IMR-90 (cell line): Measurements from ENCODE around the gene FMN2. TPM values are rescaled to one million over a fixed set of nuclear protein-coding genes. Genes with fewer than 3 reads are reported as not detected.
A peak's percentile ranks its signal among the peaks of the same experiment; 100 is the strongest.

Experiments
- ATAC-seq: fragments of 200-7000 bp; cut with Tn5 transposase; 2 replicates; pipeline ENCODE4 v1.9.1; 2020; ENCODE audit warnings: low read depth, mild to moderate bottlenecking, moderate library complexity
- BruUV-seq: library from RNA; stranded (reverse); fragments of 400-500 nt; replicated peaks from 2 replicates; lab custom pipeline; 2021; lab: Mats Ljungman, UMichigan
- CTCF ChIA-PET: fragments of 300-600 bp; formaldehyde crosslinking; extraction: SDS; loops from one replicate; lab custom pipeline; 2021; ENCODE audit warnings: antibody characterized with exemption; lab: Yijun Ruan, JAX
- POLR2A ChIA-PET: fragments of 300-600 bp; sonication (Branson Sonifier 250); formaldehyde crosslinking; loops from one replicate; lab custom pipeline; 2022; ENCODE audit warnings: antibody characterized with exemption; ENCODE audit not compliant: unreplicated experiment; lab: Charles Lee
- DNase-seq: peaks from one replicate; pipeline ENCODE4 v3.0.0; 2013
- H2AFZ ChIP-seq: replicated peaks from 2 replicates; pipeline ENCODE3; 2013; ENCODE audit warnings: low read length, mild to moderate bottlenecking; ENCODE audit not compliant: poor library complexity
- H2AK5ac ChIP-seq: 2 replicates; pipeline ENCODE4 v1.6.1; 2013; ENCODE audit warnings: low read depth, low read length, inconsistent platforms
- H2AK9ac ChIP-seq: replicated peaks from 2 replicates; pipeline ENCODE3; 2013; ENCODE audit warnings: mild to moderate bottlenecking, low read depth, low read length, moderate library complexity; ENCODE audit not compliant: poor library complexity
- H2BK120ac ChIP-seq: 2 replicates; pipeline ENCODE4 v1.6.1; 2013; ENCODE audit warnings: low read depth, low read length, inconsistent platforms
- H2BK15ac ChIP-seq: 3 replicates; pipeline ENCODE4 v1.6.1; 2013; ENCODE audit warnings: low read depth, low read length, inconsistent platforms
- H2BK20ac ChIP-seq: 2 replicates; pipeline ENCODE4 v1.6.1; 2013; ENCODE audit warnings: low read depth, mild to moderate bottlenecking, inconsistent platforms, low read length, moderate library complexity
- H2BK5ac ChIP-seq: 2 replicates; pipeline ENCODE4 v1.6.1; 2013; ENCODE audit warnings: mild to moderate bottlenecking, low read depth, low read length, inconsistent platforms; ENCODE audit not compliant: poor library complexity, severe bottlenecking
- H3K14ac ChIP-seq: replicated peaks from 2 replicates; pipeline ENCODE4 v1.6.1; 2013; ENCODE audit warnings: low read depth, low read length, inconsistent platforms
- H3K18ac ChIP-seq: 2 replicates; pipeline ENCODE4 v1.6.1; 2013; ENCODE audit warnings: low read depth, low read length, control low read depth
- H3K23ac ChIP-seq: 2 replicates; pipeline ENCODE4 v1.6.1; 2013; ENCODE audit warnings: low read depth, low read length, inconsistent platforms
- H3K27ac ChIP-seq: 2 replicates; pipeline ENCODE4 v1.5.1; 2013; ENCODE audit warnings: mild to moderate bottlenecking, control low read depth, low read length; ENCODE audit not compliant: insufficient read depth
- H3K27me3 ChIP-seq: 2 replicates; pipeline ENCODE4 v1.6.1; 2013; ENCODE audit warnings: low read length; ENCODE audit not compliant: control insufficient read depth, insufficient read depth
- H3K36me3 ChIP-seq: 2 replicates; pipeline ENCODE4 v1.6.1; 2013; ENCODE audit warnings: low read length, mixed read lengths; ENCODE audit not compliant: control insufficient read depth, insufficient read depth
- H3K4ac ChIP-seq: 2 replicates; pipeline ENCODE4 v1.6.1; 2013; ENCODE audit warnings: low read depth, low read length, inconsistent platforms
- H3K4me1 ChIP-seq: 2 replicates; pipeline ENCODE4 v1.6.1; 2013; ENCODE audit warnings: low read length, mixed read lengths; ENCODE audit not compliant: control insufficient read depth, insufficient read depth
- H3K4me2 ChIP-seq: 2 replicates; pipeline ENCODE4 v1.6.1; 2013; ENCODE audit warnings: low read depth, mild to moderate bottlenecking, control low read depth, low read length, moderate library complexity
- H3K4me3 ChIP-seq: 2 replicates; pipeline ENCODE4 v1.5.1; 2013; ENCODE audit warnings: low read depth, mild to moderate bottlenecking, control low read depth, low read length, moderate library complexity; ENCODE audit not compliant: insufficient read depth
- H3K56ac ChIP-seq: 2 replicates; pipeline ENCODE4 v1.6.1; 2013; ENCODE audit warnings: low read length, inconsistent platforms; ENCODE audit not compliant: insufficient read depth; ENCODE audit errors: extremely low read depth
- H3K79me1 ChIP-seq, 2 experiments: 2 replicates each; pipeline ENCODE4 v1.6.1; 2013; ENCODE audit warnings: low read length in 2 of 2, inconsistent platforms in 1 of 2, low read depth in 1 of 2
- H3K9ac ChIP-seq: 2 replicates; pipeline ENCODE4 v1.6.1; 2013; ENCODE audit warnings: low read depth, low read length, control low read depth
- H3K9me1 ChIP-seq: 2 replicates; pipeline ENCODE4 v1.6.1; 2013; ENCODE audit warnings: low read length, inconsistent platforms; ENCODE audit not compliant: insufficient read depth
- H3K9me3 ChIP-seq: 2 replicates; pipeline ENCODE4 v1.6.1; 2013; ENCODE audit warnings: low read length; ENCODE audit not compliant: control insufficient read depth, insufficient read depth
- H4K20me1 ChIP-seq: 2 replicates; pipeline ENCODE4 v1.6.1; 2013; ENCODE audit warnings: low read length, inconsistent platforms; ENCODE audit not compliant: insufficient read depth
- H4K5ac ChIP-seq: 2 replicates; pipeline ENCODE4 v1.6.1; 2013; ENCODE audit warnings: mild to moderate bottlenecking, low read depth, low read length, control low read depth
- H4K8ac ChIP-seq, 2 experiments: 2 replicates each; pipeline ENCODE4 v1.6.1; 2013; ENCODE audit warnings: low read depth in 2 of 2, low read length in 2 of 2, control low read depth in 1 of 2, inconsistent platforms in 1 of 2
- H4K91ac ChIP-seq: 2 replicates; pipeline ENCODE4 v1.6.1; 2013; ENCODE audit warnings: low read depth, low read length, inconsistent platforms; ENCODE audit not compliant: insufficient read depth
- BHLHE40 ChIP-seq: fragments of 150-350 bp; IDR thresholded peaks from 2 replicates; pipeline ENCODE4 v1.6.1; 2016; ENCODE audit warnings: mild to moderate bottlenecking, low read depth, low read length
- CEBPB ChIP-seq: IDR thresholded peaks from 2 replicates; pipeline ENCODE4 v1.6.1; 2012; ENCODE audit warnings: low read depth, low read length, improper control_type of control experiment
- CHD1 ChIP-seq: IDR thresholded peaks from 2 replicates; pipeline ENCODE4 v1.6.1; 2012; ENCODE audit warnings: low read depth, low read length, improper control_type of control experiment
- CTCF ChIP-seq: conservative IDR thresholded peaks from 2 replicates; pipeline ENCODE4 v1.5.1; 2012; ENCODE audit warnings: mild to moderate bottlenecking, low read depth, low read length, improper control_type of control experiment
- FOS ChIP-seq: fragments of 150-350 bp; IDR thresholded peaks from 2 replicates; pipeline ENCODE4 v1.6.1; 2016; ENCODE audit warnings: low read depth, low read length
- MAFK ChIP-seq: IDR thresholded peaks from 2 replicates; pipeline ENCODE4 v1.6.1; 2012; ENCODE audit warnings: low read depth, low read length, improper control_type of control experiment
- NFE2L2 ChIP-seq: fragments of 150-350 bp; IDR thresholded peaks from 2 replicates; pipeline ENCODE4 v1.6.1; 2016; ENCODE audit warnings: low read depth, mild to moderate bottlenecking, low read length
- POLR2A ChIP-seq: IDR thresholded peaks from 2 replicates; pipeline ENCODE4 v1.6.1; 2012; ENCODE audit warnings: mild to moderate bottlenecking, low read depth, low read length
- RAD21 ChIP-seq: IDR thresholded peaks from 2 replicates; pipeline ENCODE4 v1.6.1; 2012; ENCODE audit warnings: low read length, improper control_type of control experiment
- RFX5 ChIP-seq: IDR thresholded peaks from 2 replicates; pipeline ENCODE4 v1.8.0; 2012; ENCODE audit warnings: low read depth, mild to moderate bottlenecking, low read length, moderate library complexity
- SMC3 ChIP-seq: fragments of 150-350 bp; IDR thresholded peaks from 2 replicates; pipeline ENCODE4 v1.6.1; 2016; ENCODE audit warnings: low read depth, mild to moderate bottlenecking, antibody characterized with exemption, low read length, moderate library complexity
- WGBS, 2 experiments: methylation state at CpG; one replicate each; pipeline versions ENCODE4 v1.1.5 to v1.1.7; 2013; ENCODE audit warnings: missing lambda C conversion rate in 2 of 2; ENCODE audit not compliant: insufficient read length in 1 of 2; ENCODE audit errors: extremely low coverage in 2 of 2; 5-methylcytosine and 5-hydroxymethylcytosine counted together
- dilution Hi-C: fragments of 300-500 bp; cut with HindIII; formaldehyde crosslinking; loops from one replicate; pipeline ENCODE4 v1.14.3; 2018; ENCODE audit warnings: low sequenced_read_pairs; ENCODE audit not compliant: unreplicated experiment
- in situ Hi-C: fragments of 300-500 bp; cut with MboI; formaldehyde crosslinking; loops from 3 replicates; pipeline ENCODE4 v1.14.3; 2019; ENCODE audit warnings: low sequenced_read_pairs, inconsistent platforms, mixed read lengths
- intact Hi-C: fragments of 100-400 bp; cut with micrococcal nuclease; formaldehyde crosslinking; loops from 2 replicates; pipeline ENCODE4 v1.10.0; 2022
- polyA plus RNA-seq, 3 experiments: library from polyadenylated mRNA; depleted of rRNA; stranded (reverse); fragments of >200 nt; gene quantifications; 2 replicates each; pipeline ENCODE4 v1.2.3, GENCODE V29; 2012; ENCODE audit warnings: low replicate concordance in 1 of 3
- total RNA-seq: library from RNA; depleted of rRNA; stranded (reverse); fragments of >200 nt; gene quantifications from 2 replicates; pipeline ENCODE4 v1.2.3, GENCODE V29; 2012
- TF ChIP-seq, protein P1 (sequence below): fragments of 150-350 bp; IDR thresholded peaks from 2 replicates; pipeline ENCODE4 v1.6.1; 2016; ENCODE audit warnings: low read depth, mild to moderate bottlenecking, low read length, moderate library complexity, borderline replicate concordance
- TF ChIP-seq, protein P2 (sequence below): fragments of 150-350 bp; IDR thresholded peaks from 2 replicates; pipeline ENCODE4 v1.6.1; 2017; ENCODE audit warnings: mild to moderate bottlenecking, antibody characterized with exemption, low read length, low read depth

The FMN2 gene
- total and polyA plus RNA-seq, 2 of the 4 experiments (the other 2 are of a cell fraction): 29.0 to 35.8 TPM

- Histone ChIP-seq H2AFZ (no peak overlapping the region), H2AK9ac (no peak overlapping the region), H4K91ac (peak overlapping the region; percentile 43), H2AK5ac (peak overlapping the region; percentile 78), H3K4me2 (no peak overlapping the region), H2BK15ac (peak overlapping the region; percentile 92; the same call in 2 of the 3 replicates), H3K36me3 (peaks cover 1% of the 10 kb centered on the region), H3K9me1 (peaks cover 6% of the 10 kb centered on the region; the same call in 1 of the 2 replicates), H3K56ac (no peak overlapping the region; the same call in 1 of the 2 replicates), H4K20me1 (no peaks in the 10 kb centered on the region), H3K9me3 (peaks cover 5% of the 10 kb centered on the region), H2BK20ac (peak overlapping the region; percentile 97), H3K4me1 (peaks cover 13% of the 10 kb centered on the region), H3K9ac (no peak overlapping the region), H2BK5ac (peak overlapping the region; percentile 97), H3K14ac (peak overlapping the region; percentile 87), H4K5ac (peak overlapping the region; percentile 26; the same call in 1 of the 2 replicates), H3K4me3 (no peak overlapping the region), H3K27me3 (no peaks in the 10 kb centered on the region), H2BK120ac (peak overlapping the region; percentile 95), H3K23ac (peak overlapping the region; percentile 80), H3K18ac (peak overlapping the region; percentile 54; the same call in 1 of the 2 replicates), H3K79me1 (peaks cover 3 to 16% of the 10 kb centered on the region in 2 experiments; a peak in 3 of 4 replicates), H3K27ac (no peak overlapping the region), H3K4ac (peak overlapping the region; percentile 92), H4K8ac (peak overlapping the region; percentile 6 to 62; a peak in 3 of 4 replicates)
- WGBS, 2 experiments: no CpG with 5 or more reads among the region's 2 CpGs
- no peak for TF ChIP-seq CHD1
- no peak for TF ChIP-seq MAFK
- no peak for TF ChIP-seq SMC3
- no peak for TF ChIP-seq RAD21
- no peak for TF ChIP-seq RFX5
- TF ChIP-seq FOS: no peak
- TF ChIP-seq CTCF: no peak
- no peak for TF ChIP-seq NFE2L2
- TF ChIP-seq BHLHE40: no peak
- no peak for TF ChIP-seq CEBPB
- TF ChIP-seq, protein P1, sequence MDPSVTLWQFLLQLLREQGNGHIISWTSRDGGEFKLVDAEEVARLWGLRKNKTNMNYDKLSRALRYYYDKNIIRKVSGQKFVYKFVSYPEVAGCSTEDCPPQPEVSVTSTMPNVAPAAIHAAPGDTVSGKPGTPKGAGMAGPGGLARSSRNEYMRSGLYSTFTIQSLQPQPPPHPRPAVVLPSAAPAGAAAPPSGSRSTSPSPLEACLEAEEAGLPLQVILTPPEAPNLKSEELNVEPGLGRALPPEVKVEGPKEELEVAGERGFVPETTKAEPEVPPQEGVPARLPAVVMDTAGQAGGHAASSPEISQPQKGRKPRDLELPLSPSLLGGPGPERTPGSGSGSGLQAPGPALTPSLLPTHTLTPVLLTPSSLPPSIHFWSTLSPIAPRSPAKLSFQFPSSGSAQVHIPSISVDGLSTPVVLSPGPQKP: no peak
- TF ChIP-seq POLR2A: no peak
- TF ChIP-seq, protein P2, sequence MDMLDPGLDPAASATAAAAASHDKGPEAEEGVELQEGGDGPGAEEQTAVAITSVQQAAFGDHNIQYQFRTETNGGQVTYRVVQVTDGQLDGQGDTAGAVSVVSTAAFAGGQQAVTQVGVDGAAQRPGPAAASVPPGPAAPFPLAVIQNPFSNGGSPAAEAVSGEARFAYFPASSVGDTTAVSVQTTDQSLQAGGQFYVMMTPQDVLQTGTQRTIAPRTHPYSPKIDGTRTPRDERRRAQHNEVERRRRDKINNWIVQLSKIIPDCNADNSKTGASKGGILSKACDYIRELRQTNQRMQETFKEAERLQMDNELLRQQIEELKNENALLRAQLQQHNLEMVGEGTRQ: no peak
- in situ Hi-C loops (no loop called here), dilution Hi-C loops (no loop called here), intact Hi-C loops (no loop called here)
- no peak for DNase-seq
- CTCF ChIA-PET: interaction anchor here (1.1 to 1.4 kb wide), 2 partner anchors 11 to 18 kb away, joined by 3 to 5 read pairs; no protein-coding TSS in a partner anchor
- ATAC-seq: no peak
- BruUV-seq: no TSS peak
- POLR2A ChIA-PET: no interaction called here
Measured at GRCh38 chr1:240230816-240231215, 139.1 kb downstream of the FMN2 start.
